ENCODE measurements around the gene PAIP2B. TPM values are rescaled to one million over a fixed set of nuclear protein-coding genes. Genes with fewer than 3 reads are reported as not detected.

PAIP2B gene
- total RNA-seq, 1 experiment from 2014 or later, result 4.0 TPM

DNA sequence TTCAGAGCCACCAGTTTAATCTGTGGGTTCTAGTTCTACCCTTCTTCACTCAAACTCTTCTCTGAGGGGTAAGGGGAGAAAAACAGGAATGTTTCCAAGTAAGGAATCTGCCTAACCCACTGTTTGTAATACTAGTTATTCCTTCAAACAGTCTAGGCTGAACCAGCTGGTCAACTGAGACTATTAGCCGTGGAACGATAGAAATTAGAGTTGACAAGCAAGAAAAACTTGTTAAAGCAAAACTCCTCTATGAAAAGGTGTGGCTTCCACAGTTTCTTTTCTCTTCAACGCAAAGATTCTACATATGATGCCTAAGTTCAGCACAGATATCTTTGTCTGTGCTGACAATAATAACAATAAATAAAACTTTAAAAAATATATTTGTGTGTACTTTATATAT, 11.5 kb downstream of the PAIP2B start:
- Histone ChIP-seq H4K20me1 (ENCODE audit: low read length) (no peaks in the 10 kb centered on the region), H3K9me2 (replicated peaks; ENCODE audit: low read length) (no peaks in the 10 kb centered on the region), H3K4me3 (ENCODE audit: low read length) (no peak overlapping the region), H3K9ac (ENCODE audit: low read length) (no peak overlapping the region), H2AFZ (ENCODE audit: low read length) (no peak overlapping the region), H3K27ac (ENCODE audit: low read length) (no peak overlapping the region), H3K4me1 (ENCODE audit: insufficient read depth, low read length) (peaks cover 19% of the 10 kb centered on the region), H3K9me3 (ENCODE audit: low read length) (no peaks in the 10 kb centered on the region), H3K4me2 (ENCODE audit: low read length) (0 out of 2 replicates have a peak overlapping the region, but pooled peaks have one; percentile 0), H3K79me2 (ENCODE audit: low read length) (no peaks in the 10 kb centered on the region), H3F3A (ENCODE audit: low read length, unreplicated experiment) (no peaks in the 10 kb centered on the region), H3K27me3 (ENCODE audit: low read length) (no peaks in the 10 kb centered on the region), H3K36me3 (ENCODE audit: low read depth, low read length) (no peaks in the 10 kb centered on the region)
- ATAC-seq (no peak; the same call in 1 of the 2 replicates), DNase-seq (peak; percentile 56)
- no TSS peak for BruUV-seq (replicated peaks)
- CTCF ChIA-PET, result no interaction called here
- intact Hi-C loops (cut with micrococcal nuclease), result no loop called here
- POLR2A ChIA-PET (ENCODE audit: unreplicated experiment), result no interaction called here
- TF ChIP-seq EZH2phosphoT487 (IDR thresholded peaks at IDR 0.05; ENCODE audit: borderline replicate concordance, low read length) (no peak), EZH2 (IDR thresholded peaks at IDR 0.05; ENCODE audit: low read length, unreplicated experiment) (no peak), CTCF (conservative IDR thresholded peaks at IDR 0.05; ENCODE audit: low read depth, low read length) (no peak)

DNA sequence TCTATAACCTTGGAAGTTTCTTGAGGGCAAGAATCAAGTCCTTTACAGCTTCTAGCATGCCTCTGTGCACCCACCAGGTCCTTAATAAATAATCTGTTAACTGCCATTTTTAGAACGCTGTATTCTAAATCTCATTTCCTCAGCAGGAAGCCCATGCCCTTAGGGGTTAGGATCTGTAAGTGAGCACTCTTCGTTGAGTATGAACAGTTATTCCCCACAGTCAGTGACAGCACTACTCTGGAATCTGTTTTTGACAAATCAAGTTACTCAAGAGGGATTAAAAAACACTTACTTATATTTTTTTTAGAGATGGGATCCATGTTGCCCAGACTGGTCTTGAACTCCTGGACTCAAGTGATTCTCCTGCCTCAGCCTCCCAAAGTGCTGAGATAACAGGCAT, 14.6 kb downstream of the PAIP2B start:
- no peak overlapping the region for H2AFZ ChIP-seq (ENCODE audit: low read length)
- ATAC-seq (no peak), DNase-seq (no peak)
- H3K36me3 ChIP-seq (ENCODE audit: low read depth, low read length), result no peaks in the 10 kb centered on the region
- H3K9ac ChIP-seq (ENCODE audit: low read length), result no peak overlapping the region
- no peaks in the 10 kb centered on the region for H3K9me3 ChIP-seq (ENCODE audit: low read length)
- no peaks in the 10 kb centered on the region for H3K79me2 ChIP-seq (ENCODE audit: low read length)
- H3K27me3 ChIP-seq (ENCODE audit: low read length), result no peaks in the 10 kb centered on the region
- peaks cover 19% of the 10 kb centered on the region for H3K4me1 ChIP-seq (ENCODE audit: insufficient read depth, low read length)
- no peaks in the 10 kb centered on the region for H3F3A ChIP-seq (ENCODE audit: low read length, unreplicated experiment)
- no peaks in the 10 kb centered on the region for H3K9me2 ChIP-seq (replicated peaks; ENCODE audit: low read length)
- no peak for TF ChIP-seq EZH2phosphoT487 (IDR thresholded peaks at IDR 0.05; ENCODE audit: borderline replicate concordance, low read length)
- TF ChIP-seq CTCF (conservative IDR thresholded peaks at IDR 0.05; ENCODE audit: low read depth, low read length), result no peak
- no peak for TF ChIP-seq EZH2 (IDR thresholded peaks at IDR 0.05; ENCODE audit: low read length, unreplicated experiment)
- ChIA-PET CTCF (no interaction called here), POLR2A (ENCODE audit: unreplicated experiment) (no interaction called here)
- H3K4me2 ChIP-seq (ENCODE audit: low read length), result no peak overlapping the region
- no peak overlapping the region for H3K4me3 ChIP-seq (ENCODE audit: low read length)
- H3K27ac ChIP-seq (ENCODE audit: low read length), result no peak overlapping the region
- BruUV-seq (replicated peaks), result no TSS peak
- no peaks in the 10 kb centered on the region for H4K20me1 ChIP-seq (ENCODE audit: low read length)
- intact Hi-C loops (cut with micrococcal nuclease), result no loop called here

DNA sequence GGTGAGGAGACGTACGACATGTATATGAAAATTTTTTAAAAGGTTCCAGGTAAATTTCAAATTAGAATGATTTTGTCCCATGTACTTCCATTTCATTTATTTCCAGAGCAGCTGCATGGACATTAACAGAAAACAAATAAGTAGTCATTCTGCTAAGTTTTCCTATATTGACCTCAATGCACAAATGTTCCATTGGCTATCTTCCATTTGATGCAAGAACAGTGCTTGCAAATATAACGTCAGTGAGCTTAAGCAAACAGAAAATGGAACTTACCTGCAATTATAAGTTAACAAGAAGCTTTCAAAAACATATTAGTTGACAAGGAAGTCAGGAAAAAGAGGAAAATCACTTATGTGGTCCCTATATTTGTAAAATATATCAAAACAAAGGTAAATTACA, 16.6 kb downstream of the PAIP2B start:
- Histone ChIP-seq H2AFZ (ENCODE audit: low read length) (no peak overlapping the region), H3K4me3 (ENCODE audit: low read length) (no peak overlapping the region), H3K4me2 (ENCODE audit: low read length) (no peak overlapping the region), H3K27me3 (ENCODE audit: low read length) (no peaks in the 10 kb centered on the region), H3K79me2 (ENCODE audit: low read length) (no peaks in the 10 kb centered on the region), H3K36me3 (ENCODE audit: low read depth, low read length) (no peaks in the 10 kb centered on the region), H3K9ac (ENCODE audit: low read length) (no peak overlapping the region), H3K4me1 (ENCODE audit: insufficient read depth, low read length) (0 out of 2 replicates have a peak, but pooled peaks cover 3% of the 10 kb centered on the region), H3F3A (ENCODE audit: low read length, unreplicated experiment) (no peaks in the 10 kb centered on the region), H3K9me3 (ENCODE audit: low read length) (no peaks in the 10 kb centered on the region), H4K20me1 (ENCODE audit: low read length) (no peaks in the 10 kb centered on the region), H3K27ac (ENCODE audit: low read length) (no peak overlapping the region), H3K9me2 (replicated peaks; ENCODE audit: low read length) (no peaks in the 10 kb centered on the region)
- ATAC-seq, result no peak
- BruUV-seq (replicated peaks), result no TSS peak
- no peak for DNase-seq
- ChIA-PET CTCF (no interaction called here), POLR2A (ENCODE audit: unreplicated experiment) (no interaction called here)
- TF ChIP-seq EZH2phosphoT487 (IDR thresholded peaks at IDR 0.05; ENCODE audit: borderline replicate concordance, low read length) (no peak), EZH2 (IDR thresholded peaks at IDR 0.05; ENCODE audit: low read length, unreplicated experiment) (no peak), CTCF (conservative IDR thresholded peaks at IDR 0.05; ENCODE audit: low read depth, low read length) (no peak)
- intact Hi-C loops (cut with micrococcal nuclease), result no loop called here

Measured in PC-3 (cell line).